Smooth muscle cell (in vitro differentiated cells): ENCODE measurements around the gene ADGRA3. TPM values are rescaled to one million over a fixed set of nuclear protein-coding genes. Genes with fewer than 3 reads are reported as not detected.

Experiments used
- DNase-seq: peaks from one replicate; lab custom pipeline; 2025; ENCODE audit not compliant: unreplicated experiment; lab: John Stamatoyannopoulos, UW
- H2AFZ ChIP-seq: fragments of 200-600 bp; sonication (generic); 2 replicates; pipeline ENCODE4 v1.6.0; 2016; ENCODE audit warnings: antibody characterized with exemption, low read depth, mild to moderate bottlenecking
- H3F3A ChIP-seq: fragments of 200-600 bp; sonication (generic); 2 replicates; pipeline ENCODE4 v1.6.0; 2017; ENCODE audit warnings: antibody characterized with exemption, low read depth
- H3K27ac ChIP-seq: fragments of 200-600 bp; sonication (generic); 2 replicates; pipeline ENCODE4 v1.5.1; 2016; ENCODE audit warnings: low read depth, mild to moderate bottlenecking
- H3K27me3 ChIP-seq: fragments of 200-600 bp; sonication (generic); 2 replicates; pipeline ENCODE4 v1.6.1; 2016; ENCODE audit warnings: low read depth, mild to moderate bottlenecking
- H3K36me3 ChIP-seq: fragments of 200-600 bp; sonication (generic); 2 replicates; pipeline ENCODE4 v1.5.1; 2016; ENCODE audit warnings: low read depth
- H3K4me1 ChIP-seq: fragments of 200-600 bp; sonication (generic); 2 replicates; pipeline ENCODE4 v1.5.1; 2016; ENCODE audit warnings: low read depth
- H3K4me2 ChIP-seq: fragments of 200-600 bp; sonication (generic); 2 replicates; pipeline ENCODE4 v1.6.0; 2016; ENCODE audit warnings: mild to moderate bottlenecking
- H3K4me3 ChIP-seq: fragments of 200-600 bp; sonication (generic); 2 replicates; pipeline ENCODE4 v1.5.1; 2016; ENCODE audit warnings: mild to moderate bottlenecking
- H3K79me2 ChIP-seq: fragments of 200-600 bp; sonication (generic); 2 replicates; pipeline ENCODE4 v1.6.0; 2016; ENCODE audit warnings: low read depth, mild to moderate bottlenecking
- H3K9ac ChIP-seq: fragments of 200-600 bp; sonication (generic); 2 replicates; pipeline ENCODE4 v1.6.0; 2016; ENCODE audit warnings: low read depth
- H3K9me3 ChIP-seq: fragments of 200-600 bp; sonication (generic); replicated peaks from 2 replicates; pipeline ENCODE4 v1.5.1; 2016; ENCODE audit warnings: low read depth
- H4K20me1 ChIP-seq: fragments of 200-600 bp; sonication (generic); 2 replicates; pipeline ENCODE4 v1.6.0; 2016; ENCODE audit warnings: low read depth
- CTCF ChIP-seq: fragments of 200-600 bp; sonication (generic); IDR thresholded peaks from 2 replicates; pipeline ENCODE4 v1.5.1; 2017; ENCODE audit warnings: borderline replicate concordance, mild to moderate bottlenecking, antibody characterized with exemption; ENCODE audit not compliant: insufficient read depth, poor library complexity, severe bottlenecking
- WGBS: methylation state at CpG from one replicate; pipeline ENCODE4 v1.1.7; 2016; ENCODE audit warnings: low lambda C conversion rate; 5-methylcytosine and 5-hydroxymethylcytosine counted together
- polyA plus RNA-seq: library from polyadenylated mRNA; unstranded; fragments of >200 nt; fragmentation: Nextera tagmentation; extraction: Ambion mirVana; gene quantifications from 2 replicates; pipeline ENCODE4 v1.2.1, GENCODE V29; 2016
- total RNA-seq: library from RNA; depleted of rRNA; stranded (reverse); fragments of >200 nt; gene quantifications from 2 replicates; pipeline ENCODE4 v1.2.3, GENCODE V29; 2014

The ADGRA3 gene
- total and polyA plus RNA-seq, 2 experiments from 2014 or later: 24.4 to 54.8 TPM

GRCh38 chr4:22496165-22496813 is 19.6 kb downstream of the ADGRA3 start:
- peaks cover 8% of the 10 kb centered on the region for H3K4me1 ChIP-seq
- no peak overlapping the region for H3K27ac ChIP-seq
- no peak overlapping the region for H3K4me3 ChIP-seq
- no peaks in the 10 kb centered on the region for H3K27me3 ChIP-seq
- WGBS: 84% methylated on average over 6 of the region's 6 CpGs
- H3K9ac ChIP-seq: no peak overlapping the region
- H3F3A ChIP-seq: no peaks in the 10 kb centered on the region
- DNase-seq: no peak
- H3K9me3 ChIP-seq: no peaks in the 10 kb centered on the region
- no peak overlapping the region for H2AFZ ChIP-seq
- TF ChIP-seq CTCF: no peak
- no peaks in the 10 kb centered on the region for H3K36me3 ChIP-seq
- H3K4me2 ChIP-seq: no peak overlapping the region
- peaks cover 31% of the 10 kb centered on the region for H3K79me2 ChIP-seq
- peaks cover 36% of the 10 kb centered on the region for H4K20me1 ChIP-seq

GRCh38 chr4:22493523-22493922 is 22.3 kb downstream of the ADGRA3 start:
- Histone ChIP-seq H3K27me3 (no peaks in the 10 kb centered on the region), H3K4me3 (no peak overlapping the region), H2AFZ (no peak overlapping the region), H3K4me1 (no peaks in the 10 kb centered on the region), H3K36me3 (no peaks in the 10 kb centered on the region), H3K27ac (no peak overlapping the region), H3K79me2 (peaks cover 28% of the 10 kb centered on the region), H3F3A (no peaks in the 10 kb centered on the region), H3K9ac (no peak overlapping the region), H4K20me1 (peaks cover 26% of the 10 kb centered on the region), H3K4me2 (no peak overlapping the region), H3K9me3 (no peaks in the 10 kb centered on the region)
- DNase-seq: no peak
- no peak for TF ChIP-seq CTCF
- WGBS: 90% methylated on average over 5 of the region's 5 CpGs

GRCh38 chr4:22492987-22493386 is 22.9 kb downstream of the ADGRA3 start:
- no peak overlapping the region for H3K4me2 ChIP-seq
- no peak overlapping the region for H3K9ac ChIP-seq
- no peak for DNase-seq
- no peaks in the 10 kb centered on the region for H3F3A ChIP-seq
- no peaks in the 10 kb centered on the region for H3K36me3 ChIP-seq
- H4K20me1 ChIP-seq: peaks cover 27% of the 10 kb centered on the region
- 96% methylated on average over 2 of the region's 2 CpGs for WGBS
- no peak overlapping the region for H3K27ac ChIP-seq
- H3K27me3 ChIP-seq: no peaks in the 10 kb centered on the region
- H2AFZ ChIP-seq: no peak overlapping the region
- H3K9me3 ChIP-seq: no peaks in the 10 kb centered on the region
- TF ChIP-seq CTCF: no peak
- no peak overlapping the region for H3K4me3 ChIP-seq
- H3K4me1 ChIP-seq: no peaks in the 10 kb centered on the region
- peaks cover 28% of the 10 kb centered on the region for H3K79me2 ChIP-seq

- no peak overlapping the region for H3K4me3 ChIP-seq
- no peak for TF ChIP-seq CTCF
- no peaks in the 10 kb centered on the region for H3K36me3 ChIP-seq
- peaks cover 29% of the 10 kb centered on the region for H3K79me2 ChIP-seq
- no peaks in the 10 kb centered on the region for H3F3A ChIP-seq
- H3K27me3 ChIP-seq: no peaks in the 10 kb centered on the region
- no peak for DNase-seq
- 74% methylated on average over 6 of the region's 6 CpGs for WGBS
- no peak overlapping the region for H2AFZ ChIP-seq
- H3K4me1 ChIP-seq: no peaks in the 10 kb centered on the region
- H3K9me3 ChIP-seq: no peaks in the 10 kb centered on the region
- no peak overlapping the region for H3K27ac ChIP-seq
- no peak overlapping the region for H3K4me2 ChIP-seq
- H4K20me1 ChIP-seq: peaks cover 34% of the 10 kb centered on the region
- H3K9ac ChIP-seq: no peak overlapping the region
Observed at GRCh38 chr4:22491939-22492338, 23.9 kb downstream of the ADGRA3 start.
